GM23338 (cell line): ENCODE measurements around the gene HNF4A. TPM values are rescaled to one million over a fixed set of nuclear protein-coding genes. Genes with fewer than 3 reads are reported as not detected.
A peak's percentile ranks its signal among the peaks of the same experiment; 100 is the strongest.

Experiments used
- ATAC-seq: fragments of 200-7000 bp; cut with Tn5 transposase; 3 replicates; pipeline ENCODE4 v1.9.1; 2020
- DNase-seq: peaks from one replicate; pipeline ENCODE4 v3.0.0-alpha.2; 2015; ENCODE audit warnings: low spot score
- H2AFZ ChIP-seq: fragments of 200-600 bp; sonication (generic); 2 replicates; pipeline ENCODE4 v1.8.0; 2016; ENCODE audit warnings: antibody characterized with exemption, mild to moderate bottlenecking, moderate library complexity
- H3F3A ChIP-seq: fragments of 200-600 bp; sonication (generic); replicated peaks from 2 replicates; pipeline ENCODE4 v1.8.0; 2017; ENCODE audit warnings: antibody characterized with exemption, mixed run types, low read depth
- H3K27ac ChIP-seq: fragments of 200-600 bp; sonication (generic); 2 replicates; pipeline ENCODE4 v1.6.1; 2016; ENCODE audit warnings: low read depth
- H3K27me3 ChIP-seq: fragments of 200-600 bp; sonication (generic); 2 replicates; pipeline ENCODE4 v1.8.0; 2016; ENCODE audit warnings: mild to moderate bottlenecking, mixed run types, moderate library complexity; ENCODE audit not compliant: insufficient read depth
- H3K36me3 ChIP-seq: fragments of 200-600 bp; sonication (generic); 2 replicates; pipeline ENCODE4 v1.8.0; 2016; ENCODE audit warnings: mild to moderate bottlenecking; ENCODE audit not compliant: insufficient read depth
- H3K4me1 ChIP-seq: fragments of 200-600 bp; sonication (generic); 2 replicates; pipeline ENCODE4 v1.8.0; 2016; ENCODE audit warnings: mild to moderate bottlenecking, moderate library complexity; ENCODE audit not compliant: insufficient read depth
- H3K4me2 ChIP-seq: fragments of 200-600 bp; sonication (generic); 2 replicates; pipeline ENCODE4 v1.7.1; 2017; ENCODE audit warnings: mixed run types
- H3K4me3 ChIP-seq: fragments of 200-600 bp; sonication (generic); 2 replicates; pipeline ENCODE4 v1.6.1; 2016; ENCODE audit warnings: mixed run types
- H3K79me2 ChIP-seq: fragments of 200-600 bp; sonication (generic); replicated peaks from 2 replicates; pipeline ENCODE4 v1.8.0; 2017; ENCODE audit warnings: mild to moderate bottlenecking; ENCODE audit not compliant: insufficient read depth
- H3K9me2 ChIP-seq: fragments of 200-600 bp; sonication (generic); 2 replicates; pipeline ENCODE4 v1.8.0; 2017; ENCODE audit not compliant: insufficient read depth
- H4K20me1 ChIP-seq: fragments of 200-600 bp; sonication (generic); replicated peaks from 2 replicates; pipeline ENCODE4 v1.8.0; 2017; ENCODE audit warnings: mild to moderate bottlenecking; ENCODE audit not compliant: insufficient read depth
- H3K27ac Mint-ChIP-seq: 2 replicates; pipeline ENCODE4 v1.8.0; 2020; ENCODE audit warnings: inconsistent platforms, mild to moderate bottlenecking, moderate library complexity, mixed read lengths
- H3K27me3 Mint-ChIP-seq: 3 replicates; pipeline ENCODE4 v1.8.0; 2022; ENCODE audit warnings: low read depth, mild to moderate bottlenecking, moderate library complexity, mixed read lengths, inconsistent platforms; ENCODE audit not compliant: insufficient read depth, poor library complexity
- H3K36me3 Mint-ChIP-seq: 3 replicates; pipeline ENCODE4 v1.8.0; 2021; ENCODE audit warnings: low read depth, mild to moderate bottlenecking, inconsistent platforms, moderate library complexity, mixed read lengths
- H3K4me1 Mint-ChIP-seq: 3 replicates; pipeline ENCODE4 v1.8.0; 2020; ENCODE audit warnings: mild to moderate bottlenecking, inconsistent platforms, mixed read lengths
- H3K4me3 Mint-ChIP-seq: 3 replicates; pipeline ENCODE4 v1.8.0; 2021; ENCODE audit warnings: moderate library complexity, mild to moderate bottlenecking, inconsistent platforms, mixed read lengths
- H3K9me3 Mint-ChIP-seq: 3 replicates; pipeline ENCODE4 v1.8.0; 2020; ENCODE audit warnings: moderate library complexity, mild to moderate bottlenecking, inconsistent platforms, mixed read lengths
- CREB1 ChIP-seq: fragments of 250-450 bp; sonication (Bioruptor Pico); IDR thresholded peaks from 2 replicates; pipeline ENCODE4 v1.5.0; 2020; ENCODE audit warnings: low read depth, mild to moderate bottlenecking, moderate library complexity
- EZH2phosphoT487 ChIP-seq: fragments of 200-600 bp; sonication (generic); IDR thresholded peaks from one replicate; pipeline ENCODE4 v1.8.1; 2018; ENCODE audit warnings: antibody characterized with exemption; ENCODE audit not compliant: unreplicated experiment
- JUNB ChIP-seq: IDR thresholded peaks from one replicate; pipeline ENCODE4 v1.6.1; 2016; ENCODE audit warnings: antibody characterized with exemption; ENCODE audit not compliant: unreplicated experiment
- POLR2AphosphoS5 ChIP-seq: IDR thresholded peaks from 2 replicates; pipeline ENCODE4 v1.6.1; 2016; ENCODE audit warnings: antibody characterized with exemption, low read depth
- ZNF114 ChIP-seq: fragments of 250-450 bp; sonication (Bioruptor Pico); IDR thresholded peaks from 2 replicates; pipeline ENCODE4 v1.5.0; 2020; ENCODE audit warnings: mild to moderate bottlenecking, moderate library complexity
- polyA plus RNA-seq: library from polyadenylated mRNA; unstranded; fragments of >200 nt; fragmentation: Nextera tagmentation; extraction: Ambion mirVana; gene quantifications from 2 replicates; pipeline ENCODE4 v1.2.1, GENCODE V29; 2016
- total RNA-seq: library from RNA; depleted of rRNA; stranded (reverse); fragments of >200 nt; shearing (Covaris generic); gene quantifications from 2 replicates; pipeline ENCODE4 v1.2.3, GENCODE V29; 2014
- TF ChIP-seq, protein P1 (sequence below), 2 experiments: fragments of 200-600 bp in 1 of 2; sonication (generic) in 1 of 2; conservative IDR thresholded peaks; 2 replicates each; pipeline versions ENCODE4 v1.5.1 to v1.6.1; 2016 to 2017; ENCODE audit warnings: antibody characterized with exemption in 2 of 2, low read depth in 2 of 2, mild to moderate bottlenecking in 2 of 2, moderate library complexity in 1 of 2
- TF ChIP-seq, protein P2 (sequence below): fragments of 250-450 bp; sonication (Bioruptor Pico); IDR thresholded peaks from 2 replicates; pipeline ENCODE4 v1.5.0; 2020; ENCODE audit warnings: mild to moderate bottlenecking, moderate library complexity
- TF ChIP-seq, protein P3 (sequence below): IDR thresholded peaks from one replicate; pipeline ENCODE4 v1.6.1; 2018; ENCODE audit warnings: antibody characterized with exemption; ENCODE audit not compliant: unreplicated experiment

HNF4A gene
- total and polyA plus RNA-seq, 2 experiments from 2014 or later, result not detected

GRCh38 chr20:44448753-44449546, 93.5 kb downstream of the HNF4A start:
- Histone ChIP-seq H4K20me1 (no peaks in the 10 kb centered on the region), H3K4me1 (no peaks in the 10 kb centered on the region), H2AFZ (no peak overlapping the region), H3K4me3 (no peak overlapping the region), H3F3A (no peaks in the 10 kb centered on the region), H3K4me2 (no peak overlapping the region), H3K79me2 (no peaks in the 10 kb centered on the region), H3K27me3 (no peaks in the 10 kb centered on the region), H3K36me3 (no peaks in the 10 kb centered on the region), H3K9me2 (no peaks in the 10 kb centered on the region), H3K27ac (no peak overlapping the region)
- ATAC-seq, result peak; percentile 97
- TF ChIP-seq, protein P1, sequence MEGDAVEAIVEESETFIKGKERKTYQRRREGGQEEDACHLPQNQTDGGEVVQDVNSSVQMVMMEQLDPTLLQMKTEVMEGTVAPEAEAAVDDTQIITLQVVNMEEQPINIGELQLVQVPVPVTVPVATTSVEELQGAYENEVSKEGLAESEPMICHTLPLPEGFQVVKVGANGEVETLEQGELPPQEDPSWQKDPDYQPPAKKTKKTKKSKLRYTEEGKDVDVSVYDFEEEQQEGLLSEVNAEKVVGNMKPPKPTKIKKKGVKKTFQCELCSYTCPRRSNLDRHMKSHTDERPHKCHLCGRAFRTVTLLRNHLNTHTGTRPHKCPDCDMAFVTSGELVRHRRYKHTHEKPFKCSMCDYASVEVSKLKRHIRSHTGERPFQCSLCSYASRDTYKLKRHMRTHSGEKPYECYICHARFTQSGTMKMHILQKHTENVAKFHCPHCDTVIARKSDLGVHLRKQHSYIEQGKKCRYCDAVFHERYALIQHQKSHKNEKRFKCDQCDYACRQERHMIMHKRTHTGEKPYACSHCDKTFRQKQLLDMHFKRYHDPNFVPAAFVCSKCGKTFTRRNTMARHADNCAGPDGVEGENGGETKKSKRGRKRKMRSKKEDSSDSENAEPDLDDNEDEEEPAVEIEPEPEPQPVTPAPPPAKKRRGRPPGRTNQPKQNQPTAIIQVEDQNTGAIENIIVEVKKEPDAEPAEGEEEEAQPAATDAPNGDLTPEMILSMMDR (conservative IDR thresholded peaks at IDR 0.05; ENCODE audit: low read depth in 2 of 2), result peak; percentile 81 to 85
- TF ChIP-seq CREB1 (CRISPR knock-in tag), result no peak
- no peaks in the 10 kb centered on the region for H3K36me3 Mint-ChIP-seq
- H3K4me1 Mint-ChIP-seq, result no peaks in the 10 kb centered on the region
- no peaks in the 10 kb centered on the region; the same call in 2 of the 3 replicates for H3K9me3 Mint-ChIP-seq
- no peak overlapping the region for H3K4me3 Mint-ChIP-seq
- no peak overlapping the region for H3K27ac Mint-ChIP-seq
- peaks cover 2% of the 10 kb centered on the region for H3K27me3 Mint-ChIP-seq
- peak; percentile 90 for DNase-seq

- no peak for DNase-seq
- Histone ChIP-seq H4K20me1 (no peaks in the 10 kb centered on the region), H3K4me2 (no peak overlapping the region), H3K79me2 (no peaks in the 10 kb centered on the region), H2AFZ (no peak overlapping the region), H3K4me1 (no peaks in the 10 kb centered on the region), H3K36me3 (no peaks in the 10 kb centered on the region), H3K9me2 (no peaks in the 10 kb centered on the region), H3K4me3 (no peak overlapping the region), H3K27ac (no peak overlapping the region), H3F3A (no peaks in the 10 kb centered on the region), H3K27me3 (no peaks in the 10 kb centered on the region)
- Mint-ChIP-seq H3K36me3 (no peaks in the 10 kb centered on the region), H3K27me3 (peaks cover 2% of the 10 kb centered on the region), H3K4me3 (no peak overlapping the region), H3K4me1 (no peaks in the 10 kb centered on the region), H3K27ac (no peak overlapping the region), H3K9me3 (no peaks in the 10 kb centered on the region; the same call in 2 of the 3 replicates)
- no peak for ATAC-seq
- TF ChIP-seq ZNF114 (CRISPR knock-in tag) (no peak), POLR2AphosphoS5 (no peak), CREB1 (CRISPR knock-in tag) (no peak), JUNB (no peak), EZH2phosphoT487 (no peak)
- TF ChIP-seq, protein P2, sequence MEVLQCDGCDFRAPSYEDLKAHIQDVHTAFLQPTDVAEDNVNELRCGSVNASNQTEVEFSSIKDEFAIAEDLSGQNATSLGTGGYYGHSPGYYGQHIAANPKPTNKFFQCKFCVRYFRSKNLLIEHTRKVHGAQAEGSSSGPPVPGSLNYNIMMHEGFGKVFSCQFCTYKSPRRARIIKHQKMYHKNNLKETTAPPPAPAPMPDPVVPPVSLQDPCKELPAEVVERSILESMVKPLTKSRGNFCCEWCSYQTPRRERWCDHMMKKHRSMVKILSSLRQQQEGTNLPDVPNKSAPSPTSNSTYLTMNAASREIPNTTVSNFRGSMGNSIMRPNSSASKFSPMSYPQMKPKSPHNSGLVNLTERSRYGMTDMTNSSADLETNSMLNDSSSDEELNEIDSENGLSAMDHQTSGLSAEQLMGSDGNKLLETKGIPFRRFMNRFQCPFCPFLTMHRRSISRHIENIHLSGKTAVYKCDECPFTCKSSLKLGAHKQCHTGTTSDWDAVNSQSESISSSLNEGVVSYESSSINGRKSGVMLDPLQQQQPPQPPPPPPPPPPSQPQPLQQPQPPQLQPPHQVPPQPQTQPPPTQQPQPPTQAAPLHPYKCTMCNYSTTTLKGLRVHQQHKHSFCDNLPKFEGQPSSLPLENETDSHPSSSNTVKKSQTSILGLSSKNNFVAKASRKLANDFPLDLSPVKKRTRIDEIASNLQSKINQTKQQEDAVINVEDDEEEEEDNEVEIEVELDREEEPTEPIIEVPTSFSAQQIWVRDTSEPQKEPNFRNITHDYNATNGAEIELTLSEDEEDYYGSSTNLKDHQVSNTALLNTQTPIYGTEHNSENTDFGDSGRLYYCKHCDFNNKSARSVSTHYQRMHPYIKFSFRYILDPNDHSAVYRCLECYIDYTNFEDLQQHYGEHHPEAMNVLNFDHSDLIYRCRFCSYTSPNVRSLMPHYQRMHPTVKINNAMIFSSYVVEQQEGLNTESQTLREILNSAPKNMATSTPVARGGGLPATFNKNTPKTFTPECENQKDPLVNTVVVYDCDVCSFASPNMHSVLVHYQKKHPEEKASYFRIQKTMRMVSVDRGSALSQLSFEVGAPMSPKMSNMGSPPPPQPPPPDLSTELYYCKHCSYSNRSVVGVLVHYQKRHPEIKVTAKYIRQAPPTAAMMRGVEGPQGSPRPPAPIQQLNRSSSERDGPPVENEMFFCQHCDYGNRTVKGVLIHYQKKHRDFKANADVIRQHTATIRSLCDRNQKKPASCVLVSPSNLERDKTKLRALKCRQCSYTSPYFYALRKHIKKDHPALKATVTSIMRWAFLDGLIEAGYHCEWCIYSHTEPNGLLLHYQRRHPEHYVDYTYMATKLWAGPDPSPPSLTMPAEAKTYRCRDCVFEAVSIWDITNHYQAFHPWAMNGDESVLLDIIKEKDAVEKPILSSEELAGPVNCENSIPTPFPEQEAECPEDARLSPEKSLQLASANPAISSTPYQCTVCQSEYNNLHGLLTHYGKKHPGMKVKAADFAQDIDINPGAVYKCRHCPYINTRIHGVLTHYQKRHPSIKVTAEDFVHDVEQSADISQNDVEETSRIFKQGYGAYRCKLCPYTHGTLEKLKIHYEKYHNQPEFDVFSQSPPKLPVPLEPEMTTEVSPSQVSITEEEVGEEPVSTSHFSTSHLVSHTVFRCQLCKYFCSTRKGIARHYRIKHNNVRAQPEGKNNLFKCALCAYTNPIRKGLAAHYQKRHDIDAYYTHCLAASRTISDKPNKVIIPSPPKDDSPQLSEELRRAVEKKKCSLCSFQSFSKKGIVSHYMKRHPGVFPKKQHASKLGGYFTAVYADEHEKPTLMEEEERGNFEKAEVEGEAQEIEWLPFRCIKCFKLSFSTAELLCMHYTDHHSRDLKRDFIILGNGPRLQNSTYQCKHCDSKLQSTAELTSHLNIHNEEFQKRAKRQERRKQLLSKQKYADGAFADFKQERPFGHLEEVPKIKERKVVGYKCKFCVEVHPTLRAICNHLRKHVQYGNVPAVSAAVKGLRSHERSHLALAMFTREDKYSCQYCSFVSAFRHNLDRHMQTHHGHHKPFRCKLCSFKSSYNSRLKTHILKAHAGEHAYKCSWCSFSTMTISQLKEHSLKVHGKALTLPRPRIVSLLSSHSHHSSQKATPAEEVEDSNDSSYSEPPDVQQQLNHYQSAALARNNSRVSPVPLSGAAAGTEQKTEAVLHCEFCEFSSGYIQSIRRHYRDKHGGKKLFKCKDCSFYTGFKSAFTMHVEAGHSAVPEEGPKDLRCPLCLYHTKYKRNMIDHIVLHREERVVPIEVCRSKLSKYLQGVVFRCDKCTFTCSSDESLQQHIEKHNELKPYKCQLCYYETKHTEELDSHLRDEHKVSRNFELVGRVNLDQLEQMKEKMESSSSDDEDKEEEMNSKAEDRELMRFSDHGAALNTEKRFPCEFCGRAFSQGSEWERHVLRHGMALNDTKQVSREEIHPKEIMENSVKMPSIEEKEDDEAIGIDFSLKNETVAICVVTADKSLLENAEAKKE (CRISPR knock-in tag), result no peak
- TF ChIP-seq, protein P3, sequence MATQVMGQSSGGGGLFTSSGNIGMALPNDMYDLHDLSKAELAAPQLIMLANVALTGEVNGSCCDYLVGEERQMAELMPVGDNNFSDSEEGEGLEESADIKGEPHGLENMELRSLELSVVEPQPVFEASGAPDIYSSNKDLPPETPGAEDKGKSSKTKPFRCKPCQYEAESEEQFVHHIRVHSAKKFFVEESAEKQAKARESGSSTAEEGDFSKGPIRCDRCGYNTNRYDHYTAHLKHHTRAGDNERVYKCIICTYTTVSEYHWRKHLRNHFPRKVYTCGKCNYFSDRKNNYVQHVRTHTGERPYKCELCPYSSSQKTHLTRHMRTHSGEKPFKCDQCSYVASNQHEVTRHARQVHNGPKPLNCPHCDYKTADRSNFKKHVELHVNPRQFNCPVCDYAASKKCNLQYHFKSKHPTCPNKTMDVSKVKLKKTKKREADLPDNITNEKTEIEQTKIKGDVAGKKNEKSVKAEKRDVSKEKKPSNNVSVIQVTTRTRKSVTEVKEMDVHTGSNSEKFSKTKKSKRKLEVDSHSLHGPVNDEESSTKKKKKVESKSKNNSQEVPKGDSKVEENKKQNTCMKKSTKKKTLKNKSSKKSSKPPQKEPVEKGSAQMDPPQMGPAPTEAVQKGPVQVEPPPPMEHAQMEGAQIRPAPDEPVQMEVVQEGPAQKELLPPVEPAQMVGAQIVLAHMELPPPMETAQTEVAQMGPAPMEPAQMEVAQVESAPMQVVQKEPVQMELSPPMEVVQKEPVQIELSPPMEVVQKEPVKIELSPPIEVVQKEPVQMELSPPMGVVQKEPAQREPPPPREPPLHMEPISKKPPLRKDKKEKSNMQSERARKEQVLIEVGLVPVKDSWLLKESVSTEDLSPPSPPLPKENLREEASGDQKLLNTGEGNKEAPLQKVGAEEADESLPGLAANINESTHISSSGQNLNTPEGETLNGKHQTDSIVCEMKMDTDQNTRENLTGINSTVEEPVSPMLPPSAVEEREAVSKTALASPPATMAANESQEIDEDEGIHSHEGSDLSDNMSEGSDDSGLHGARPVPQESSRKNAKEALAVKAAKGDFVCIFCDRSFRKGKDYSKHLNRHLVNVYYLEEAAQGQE, result no peak
Measured at GRCh38 chr20:44449864-44450263, 94.4 kb downstream of the HNF4A start.
